ENCODE measurements around the gene LMOD3.

LMOD3 gene

GRCh38 chr3:69090021-69090420, 32.4 kb downstream of the LMOD3 start:
- no peak for TF ChIP-seq CTCF (IDR thresholded peaks at IDR 0.05; ENCODE audit: low read depth, low read length, missing control alignments)
- H3K4me3 ChIP-seq (ENCODE audit: low read depth, low read length) = no peak overlapping the region

DNA sequence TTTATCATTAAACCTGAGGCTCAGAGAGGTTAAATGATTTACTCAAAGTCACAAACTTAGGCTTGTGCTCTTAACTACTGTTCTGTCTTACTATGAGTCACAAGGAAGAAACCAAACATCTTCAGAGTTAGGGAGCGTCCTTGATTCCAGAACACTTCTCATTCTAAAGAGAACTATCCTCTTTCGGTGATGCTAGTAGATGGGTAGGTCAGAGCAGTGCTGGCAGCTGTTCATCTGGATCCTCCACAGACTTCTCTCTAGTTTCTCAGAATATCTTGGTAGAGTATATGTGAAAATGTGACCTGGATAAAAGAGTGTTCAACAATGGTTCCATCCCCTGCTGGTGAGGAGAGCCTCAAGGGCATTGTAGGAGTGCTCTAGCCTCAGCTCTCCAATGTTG, 34.3 kb downstream of the LMOD3 start:
- TF ChIP-seq CTCF (IDR thresholded peaks at IDR 0.05; ENCODE audit: low read depth, low read length, missing control alignments) = no peak
- DNase-seq (ENCODE audit: low read depth) = no peak
- peak overlapping the region; percentile 40 for H3K4me3 ChIP-seq (ENCODE audit: low read depth, low read length)

More at GRCh38 chr3:69090021-69090420, 32.4 kb downstream of the LMOD3 start:
- no peak for DNase-seq (ENCODE audit: low read depth)

DNA sequence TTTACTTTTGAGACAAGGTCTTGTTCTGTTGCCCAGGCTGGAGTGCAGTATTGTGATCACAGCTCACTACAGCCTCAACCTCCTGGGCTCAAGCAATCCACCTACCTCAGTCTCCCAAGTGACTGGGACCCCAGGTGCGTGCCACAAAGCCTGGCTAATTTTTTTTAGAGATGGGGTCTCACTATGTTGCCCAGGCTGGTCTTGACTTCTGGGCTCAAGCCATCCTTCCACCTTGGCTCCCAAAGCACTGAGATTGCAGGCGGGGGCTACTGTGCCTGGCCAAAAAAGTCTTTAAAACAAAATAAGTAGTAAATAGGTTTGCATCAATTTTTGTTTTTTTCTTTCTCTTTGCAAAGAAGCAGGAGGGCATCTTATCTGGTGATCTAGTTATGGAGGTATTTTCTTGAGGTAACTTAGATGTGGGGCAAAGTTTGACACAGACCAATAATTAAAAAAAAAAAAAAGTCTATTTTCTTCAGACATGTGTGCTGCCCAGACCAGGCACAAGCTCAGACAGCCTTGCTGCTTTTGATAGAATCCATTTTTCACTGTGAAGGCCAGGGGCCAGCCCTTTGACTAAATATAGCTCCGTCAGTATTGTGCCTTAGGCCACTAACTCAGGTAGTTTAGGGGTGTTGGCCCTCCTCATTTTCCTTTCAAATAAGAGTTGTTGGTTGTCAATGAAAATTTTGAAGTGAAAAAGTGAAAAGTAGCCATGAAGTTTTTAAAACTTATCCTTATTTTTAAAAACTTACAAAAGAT, 35.2 kb downstream of the LMOD3 start:
- TF ChIP-seq CTCF (IDR thresholded peaks at IDR 0.05; ENCODE audit: low read depth, low read length, missing control alignments) = no peak
- H3K4me3 ChIP-seq (ENCODE audit: low read depth, low read length) = peak overlapping the region; percentile 75
- DNase-seq (ENCODE audit: low read depth) = no peak

- no peak for DNase-seq (ENCODE audit: low read depth)
- peak overlapping the region; percentile 75 for H3K4me3 ChIP-seq (ENCODE audit: low read depth, low read length)
- no peak for TF ChIP-seq CTCF (IDR thresholded peaks at IDR 0.05; ENCODE audit: low read depth, low read length, missing control alignments)
Measured at GRCh38 chr3:69085833-69086722, 36.3 kb downstream of the LMOD3 start.

DNA sequence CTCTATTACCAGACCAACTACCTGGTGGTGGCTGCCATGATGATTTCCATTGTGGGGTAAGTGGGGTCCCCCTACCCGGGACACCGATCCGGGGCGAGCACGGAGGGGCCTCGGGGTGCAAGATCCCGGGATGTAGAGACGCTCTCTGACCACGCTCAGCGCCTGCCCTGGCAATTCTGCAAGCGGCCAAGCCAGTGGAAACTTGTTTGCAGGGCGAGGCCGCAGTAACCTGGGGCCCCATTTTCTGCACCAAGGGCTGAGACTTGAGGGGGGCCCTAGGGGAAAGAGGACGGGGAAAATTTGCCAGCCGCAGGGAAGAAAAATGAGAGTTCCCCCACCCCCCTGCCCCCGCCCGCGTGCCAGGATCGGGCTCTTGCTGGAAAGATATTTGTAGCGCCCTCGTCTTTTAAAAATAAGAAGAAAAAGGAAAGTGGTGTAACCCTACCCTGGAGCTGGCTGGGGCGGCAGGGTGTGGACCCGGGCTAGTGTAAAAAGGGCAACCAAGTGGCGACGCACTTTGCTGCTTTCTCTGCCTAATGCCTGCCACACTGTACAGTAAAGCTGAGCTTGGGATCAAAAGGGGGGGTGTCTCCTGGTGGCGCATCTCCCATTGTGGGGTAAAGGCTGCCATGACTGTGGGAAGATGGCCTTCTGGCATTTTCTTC, 37.1 kb downstream of the LMOD3 start:
- H3K4me3 ChIP-seq (ENCODE audit: low read depth, low read length) = peak overlapping the region; percentile 75
- DNase-seq (ENCODE audit: low read depth) = no peak
- TF ChIP-seq CTCF (IDR thresholded peaks at IDR 0.05; ENCODE audit: low read depth, low read length, missing control alignments) = no peak

DNA sequence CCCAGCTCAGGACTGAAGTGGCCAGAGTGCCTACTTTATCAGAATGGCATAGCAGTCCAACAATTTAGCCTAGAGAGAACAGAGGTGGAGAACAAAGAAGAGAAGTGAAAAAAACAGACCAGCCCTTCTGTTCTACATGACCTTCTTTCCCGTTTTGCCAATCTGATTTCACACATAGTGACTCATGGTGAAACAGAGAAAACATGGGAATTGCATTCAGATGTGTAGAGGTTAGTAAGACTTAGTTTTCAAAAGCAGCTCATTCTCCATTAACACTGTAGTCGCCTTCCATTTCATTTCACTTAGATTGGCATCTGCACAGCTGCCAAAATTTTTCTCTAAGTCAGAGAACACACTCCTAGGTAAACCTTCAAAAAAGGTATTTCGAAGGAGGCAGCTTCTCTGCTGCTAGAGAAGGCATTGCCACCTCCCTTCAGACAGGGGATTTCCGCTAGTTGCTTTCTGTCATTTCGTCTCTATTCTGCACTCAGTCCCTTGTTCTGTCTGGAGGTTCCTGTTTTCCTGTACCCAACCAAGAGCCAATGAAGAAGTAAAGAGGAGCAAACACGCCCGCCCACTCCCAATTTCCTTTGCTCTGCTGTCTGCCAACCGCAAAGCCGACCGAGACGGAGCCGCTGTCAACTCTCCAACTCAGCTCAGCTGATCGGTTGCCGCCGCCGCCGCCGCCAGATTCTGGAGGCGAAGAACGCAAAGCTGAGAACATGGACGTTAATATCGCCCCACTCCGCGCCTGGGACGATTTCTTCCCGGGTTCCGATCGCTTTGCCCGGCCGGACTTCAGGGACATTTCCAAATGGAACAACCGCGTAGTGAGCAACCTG, 37.8 kb downstream of the LMOD3 start, which contains the start of gene ARL6IP5:
ARL6IP5 (plus strand) TSS at position 612 of the 842 bp plus-strand sequence; CDS start at position 723, 111 bp downstream.
- no peak for TF ChIP-seq CTCF (IDR thresholded peaks at IDR 0.05; ENCODE audit: low read depth, low read length, missing control alignments)
- peak; percentile 90 for DNase-seq (ENCODE audit: low read depth)
- H3K4me3 ChIP-seq (ENCODE audit: low read depth, low read length) = peak within 1 kb of the TSS; percentile 75
